CD4-positive, alpha-beta T cell treated with Interleukin-15 for 4 hours (primary cell): Measurements from ENCODE around the gene FADS1.

Source experiments
- DNase-seq: peaks from one replicate; pipeline ENCODE4 v3.0.0-alpha.2; 2020; ENCODE audit warnings: low spot score

FADS1 gene

DNA sequence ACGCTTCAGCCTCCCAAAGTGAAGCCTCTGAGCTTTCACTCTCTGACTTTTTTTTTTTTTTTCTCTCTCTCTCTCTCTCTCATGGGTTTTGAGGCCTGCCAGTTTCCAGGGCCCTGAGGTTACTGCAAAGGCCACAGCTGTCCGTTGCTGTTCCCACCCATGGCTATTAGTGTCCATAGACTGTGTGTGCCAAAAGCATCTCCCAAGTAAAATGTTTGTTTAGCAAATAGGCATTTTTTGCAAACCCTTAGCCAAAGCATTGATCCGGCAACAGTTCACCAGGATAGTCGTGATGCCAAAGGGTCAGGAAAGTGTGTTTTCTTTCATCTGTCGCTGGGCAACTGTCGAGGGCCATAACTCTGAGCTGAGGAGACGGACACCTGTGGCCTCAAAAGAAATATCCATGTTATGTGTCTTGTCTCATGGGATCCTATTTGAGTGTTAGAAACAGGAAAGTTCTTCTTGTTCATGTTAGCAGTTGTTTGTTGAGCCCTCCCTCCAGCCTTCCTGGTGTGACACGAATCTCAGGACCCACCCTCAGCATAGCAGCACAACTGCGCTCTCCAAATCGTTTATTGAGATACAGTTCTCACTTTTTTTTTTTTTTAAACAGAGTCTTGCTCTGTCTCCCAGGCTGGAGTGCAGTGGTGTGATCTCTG, 29.7 kb upstream of the FADS1 start:
- no peak for DNase-seq

DNA sequence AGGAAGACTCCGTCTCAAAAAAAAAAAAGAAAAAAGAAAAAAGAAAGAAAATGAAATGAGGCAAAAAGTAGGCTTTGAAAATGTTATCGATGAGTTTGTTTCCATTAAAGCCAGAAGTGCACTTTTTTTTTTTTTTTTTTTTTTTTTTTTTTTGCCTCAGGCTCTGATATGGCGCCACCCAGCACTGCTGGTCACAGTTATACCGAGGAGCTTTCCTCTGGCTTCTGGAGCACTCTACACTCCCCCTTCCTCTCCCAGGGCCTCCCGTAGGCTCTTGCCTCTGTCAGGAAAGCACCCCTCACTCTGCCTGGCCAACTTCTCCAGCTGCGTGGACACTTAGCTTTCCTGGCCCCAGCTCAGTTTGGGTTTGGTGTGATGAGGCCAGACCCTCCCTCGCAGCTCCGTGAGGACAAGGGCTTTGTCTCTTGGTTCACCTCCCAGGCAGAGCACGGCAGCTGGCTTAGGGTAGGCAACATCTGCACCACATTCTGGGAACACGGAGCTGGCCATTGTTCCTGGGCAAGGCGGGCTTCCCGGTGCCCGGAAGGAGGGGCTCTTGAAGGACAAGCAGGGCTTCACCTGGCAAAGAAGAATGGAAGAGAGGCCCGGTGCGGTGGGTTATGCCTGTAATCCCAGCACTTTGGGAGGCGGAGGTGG, 28.2 kb upstream of the FADS1 start:
- DNase-seq = no peak

DNA sequence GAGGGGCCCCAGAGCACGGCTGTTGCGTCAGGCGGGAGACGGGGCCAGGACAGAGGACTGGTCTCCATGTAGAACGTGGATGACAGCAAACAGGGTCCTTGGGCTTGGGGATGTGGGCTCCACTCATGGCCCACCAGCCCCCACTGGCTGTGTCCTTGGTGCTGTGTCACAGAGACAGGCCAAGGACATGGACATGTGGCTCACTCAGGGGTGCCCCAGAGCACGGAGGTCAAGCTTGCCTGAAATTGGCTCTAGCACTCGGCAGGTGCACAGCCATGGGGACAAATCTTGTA, 25.7 kb upstream of the FADS1 start:
- DNase-seq = no peak

DNA sequence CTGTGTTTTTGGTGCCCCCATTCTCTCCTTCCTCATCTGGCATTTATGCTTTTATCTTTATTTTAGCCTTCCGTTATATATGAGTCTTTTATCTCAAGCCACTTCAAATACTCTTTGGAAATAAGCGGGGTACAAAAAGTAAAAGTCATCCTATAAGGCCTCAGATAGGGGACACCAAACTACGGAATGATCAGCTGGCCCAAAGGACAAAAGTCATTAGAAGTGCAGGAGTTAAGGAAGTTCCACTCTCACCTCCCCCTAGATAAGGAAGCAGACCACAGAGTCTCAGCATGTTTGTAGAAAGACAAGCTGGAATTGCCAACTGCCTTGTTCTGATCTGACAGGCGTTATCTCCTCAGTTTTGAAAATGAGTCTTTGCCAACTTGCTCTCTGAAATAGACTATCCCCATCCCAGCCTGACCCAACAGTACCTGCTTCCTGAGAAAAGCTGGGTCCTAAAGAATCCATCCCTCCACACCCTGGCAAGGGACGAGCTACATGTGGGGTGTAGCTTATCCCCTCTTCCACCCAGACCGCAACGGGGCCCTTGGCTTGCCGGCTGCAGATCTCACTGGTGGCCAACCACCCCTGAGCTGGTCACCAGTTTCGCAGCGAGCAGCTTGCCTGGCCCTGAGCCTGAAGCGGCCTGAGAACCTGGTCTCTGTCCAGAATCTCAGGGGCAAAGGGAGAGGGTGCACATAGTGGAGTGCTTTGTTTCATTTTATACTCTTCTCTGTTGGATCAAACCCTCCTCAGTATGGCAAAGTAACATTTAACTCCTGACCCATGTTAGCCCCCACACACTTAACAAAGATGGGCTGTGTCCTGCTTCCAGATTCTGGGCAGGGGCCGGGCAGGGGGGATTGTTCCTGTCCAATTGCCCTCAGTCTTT, 25.1 kb upstream of the FADS1 start:
- no peak for DNase-seq

DNA sequence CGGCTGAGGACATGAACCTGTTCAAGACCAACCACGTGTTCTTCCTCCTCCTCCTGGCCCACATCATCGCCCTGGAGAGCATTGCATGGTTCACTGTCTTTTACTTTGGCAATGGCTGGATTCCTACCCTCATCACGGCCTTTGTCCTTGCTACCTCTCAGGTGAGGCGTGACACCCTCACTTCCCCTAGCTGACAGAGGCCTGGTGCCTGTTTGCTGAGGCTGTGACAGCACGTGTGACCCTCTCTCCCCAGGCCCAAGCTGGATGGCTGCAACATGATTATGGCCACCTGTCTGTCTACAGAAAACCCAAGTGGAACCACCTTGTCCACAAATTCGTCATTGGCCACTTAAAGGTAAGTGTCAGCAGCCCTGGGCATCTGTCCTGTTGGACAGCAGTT, 23.6 kb upstream of the FADS1 start:
- DNase-seq = no peak

DNA sequence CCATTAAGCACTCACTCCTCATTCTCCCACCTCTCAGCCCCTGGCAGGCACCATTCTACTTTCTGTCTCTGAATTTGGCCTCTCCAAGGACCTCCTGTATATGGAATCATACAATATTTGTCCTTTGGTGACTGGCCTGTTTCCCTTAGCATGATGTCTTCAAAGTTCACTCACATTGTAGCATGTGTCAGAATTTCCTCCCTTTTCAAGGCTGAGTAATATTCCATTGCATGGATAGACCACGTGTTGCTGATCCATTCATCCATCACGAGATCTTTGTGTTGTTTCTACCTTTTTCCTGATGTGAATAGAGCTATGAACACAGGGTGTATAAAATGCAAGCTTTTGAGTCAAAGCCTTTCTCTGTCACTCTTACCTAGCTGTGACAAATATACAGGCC, 22.9 kb upstream of the FADS1 start:
- DNase-seq = no peak

DNA sequence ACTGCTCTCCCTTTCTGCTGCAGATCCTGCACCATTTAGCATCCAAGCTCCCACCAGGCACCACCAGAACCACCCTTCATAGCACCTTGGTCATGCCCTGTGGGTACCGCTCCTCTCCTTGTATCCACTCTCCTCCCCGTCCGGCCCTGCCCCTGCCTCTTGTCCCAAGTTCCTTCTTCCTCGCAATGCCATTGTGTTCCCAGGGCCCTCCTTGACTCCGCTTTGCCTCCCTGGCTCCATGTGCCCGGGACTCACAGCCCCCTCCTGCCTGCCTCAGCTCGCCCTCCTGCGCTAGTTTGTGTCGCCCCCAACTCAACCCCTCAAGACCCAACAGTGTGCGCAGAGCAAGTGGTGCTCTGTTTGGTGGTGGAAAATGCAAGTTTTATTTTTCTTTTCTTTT, 22.1 kb upstream of the FADS1 start:
- no peak for DNase-seq

DNA sequence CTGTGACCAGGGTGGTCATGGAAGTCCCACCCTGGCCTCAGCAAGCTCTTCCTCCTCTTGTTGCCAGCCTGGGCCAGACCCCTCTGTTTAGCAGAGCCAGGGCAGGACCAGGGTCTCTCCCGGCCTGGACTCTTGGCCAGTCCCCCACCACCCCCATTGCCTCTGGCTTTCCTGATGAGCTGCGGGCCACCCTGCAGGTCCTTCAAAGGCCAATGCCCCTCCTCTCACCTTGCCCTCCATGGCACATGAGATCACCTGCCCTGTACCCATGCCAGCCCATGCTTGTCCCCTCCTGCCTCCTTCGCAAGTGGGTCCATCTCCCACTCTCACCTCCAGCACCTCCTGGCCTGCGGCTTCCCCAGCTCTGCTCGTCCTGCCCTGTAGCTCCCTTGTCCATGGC, 21.7 kb upstream of the FADS1 start:
- no peak for DNase-seq

DNA sequence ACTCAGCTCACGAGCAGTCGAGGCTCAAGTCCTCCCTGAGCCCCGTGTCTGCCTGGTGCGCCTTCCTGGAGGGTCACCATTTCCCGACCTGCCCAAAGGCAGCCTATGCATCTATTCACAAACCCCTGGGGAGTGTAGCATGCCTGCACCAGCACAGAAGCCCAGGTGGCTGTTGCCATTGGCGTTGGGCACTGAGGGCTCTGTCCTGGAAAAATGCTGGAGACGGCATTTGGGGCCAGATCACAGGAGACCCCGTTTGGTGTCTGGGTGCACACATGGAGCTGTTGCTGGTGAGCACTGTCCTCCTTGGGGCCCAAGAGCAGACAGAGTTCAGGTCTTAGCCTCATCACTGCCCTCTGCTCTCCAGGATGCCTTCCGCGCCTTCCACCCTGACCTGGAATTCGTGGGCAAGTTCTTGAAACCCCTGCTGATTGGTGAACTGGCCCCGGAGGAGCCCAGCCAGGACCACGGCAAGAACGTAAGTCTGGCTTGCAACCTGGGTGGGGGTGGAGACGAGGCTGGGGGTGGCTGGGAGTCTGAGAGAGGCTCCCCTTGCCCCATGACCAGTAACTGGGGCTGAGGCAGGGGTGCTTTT, 20.7 kb upstream of the FADS1 start:
- DNase-seq = no peak

DNA sequence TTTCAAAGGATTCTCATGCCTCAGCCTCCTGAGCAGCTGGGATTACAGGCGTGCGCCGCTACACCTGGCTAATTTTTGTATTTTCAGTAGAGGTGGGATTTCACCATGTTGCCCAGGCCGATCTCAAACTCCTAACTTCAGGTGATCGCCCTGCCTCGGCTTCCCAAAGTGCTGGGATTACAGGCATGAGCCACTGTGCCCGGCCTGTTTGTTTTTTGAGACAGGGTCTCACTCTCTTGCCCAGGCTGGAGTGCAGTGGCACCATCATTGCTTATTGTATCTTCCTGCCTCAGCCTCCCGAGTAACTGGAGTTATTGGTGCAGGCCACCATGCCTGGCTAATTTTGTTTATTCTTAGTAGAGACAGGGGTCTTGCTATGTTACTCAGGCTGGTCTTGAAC, 19.4 kb upstream of the FADS1 start:
- no peak for DNase-seq

DNA sequence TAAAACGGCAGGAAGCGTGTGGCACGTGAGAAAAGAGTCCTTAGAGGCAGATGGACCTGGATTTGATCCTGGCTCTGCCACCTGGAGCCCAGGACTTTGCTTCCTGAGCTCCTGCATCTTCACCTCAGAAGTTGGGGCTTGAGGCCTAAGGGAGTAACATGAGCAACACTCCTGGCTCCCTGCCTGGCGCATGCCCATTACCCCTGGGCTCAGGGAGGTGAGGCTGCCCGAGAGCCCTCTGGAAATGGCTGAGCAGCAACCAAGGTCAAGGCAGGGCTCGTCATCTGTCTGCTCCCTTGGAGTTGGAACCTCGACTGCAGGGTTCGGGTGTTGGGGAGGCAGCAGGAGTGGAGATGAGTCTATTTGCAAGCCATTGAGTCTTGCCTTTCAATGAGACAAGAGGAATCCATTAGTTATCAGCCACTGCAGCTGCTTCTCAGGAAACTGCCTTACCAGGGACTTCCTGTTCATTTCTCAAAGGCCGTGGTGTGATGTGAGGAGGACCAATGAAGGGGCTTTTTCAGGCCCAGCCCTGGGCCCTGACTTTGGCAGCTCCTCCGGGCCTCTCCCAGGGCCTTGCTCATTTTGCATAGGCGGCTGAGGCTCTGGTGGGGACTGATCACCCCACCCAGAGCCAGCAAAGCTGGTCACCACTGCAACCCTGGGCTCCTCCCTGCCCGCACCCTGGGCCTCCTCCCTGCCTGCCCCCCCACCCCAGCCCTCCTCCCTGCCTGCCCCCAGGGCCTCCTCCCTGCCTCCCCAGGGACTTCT, 17.7 kb upstream of the FADS1 start:
- DNase-seq = peak; percentile 40

DNA sequence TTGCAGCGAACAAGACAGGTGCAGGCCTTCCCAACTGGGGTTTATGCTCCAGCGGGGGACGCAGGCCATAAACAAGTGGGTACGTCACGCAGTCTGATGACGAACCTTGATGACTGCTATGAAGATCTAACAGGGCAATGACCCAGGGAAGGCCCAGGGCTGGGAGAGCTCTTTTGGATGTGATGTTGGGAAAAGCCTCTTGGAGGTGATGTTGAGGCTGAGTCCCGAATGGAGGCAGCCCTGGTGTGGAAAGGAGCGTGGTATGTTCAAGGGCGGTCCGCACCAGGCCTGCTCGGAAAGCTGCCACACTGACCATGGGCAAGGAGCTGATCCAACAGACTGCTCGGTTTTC, 17.1 kb upstream of the FADS1 start:
- DNase-seq = no peak

DNA sequence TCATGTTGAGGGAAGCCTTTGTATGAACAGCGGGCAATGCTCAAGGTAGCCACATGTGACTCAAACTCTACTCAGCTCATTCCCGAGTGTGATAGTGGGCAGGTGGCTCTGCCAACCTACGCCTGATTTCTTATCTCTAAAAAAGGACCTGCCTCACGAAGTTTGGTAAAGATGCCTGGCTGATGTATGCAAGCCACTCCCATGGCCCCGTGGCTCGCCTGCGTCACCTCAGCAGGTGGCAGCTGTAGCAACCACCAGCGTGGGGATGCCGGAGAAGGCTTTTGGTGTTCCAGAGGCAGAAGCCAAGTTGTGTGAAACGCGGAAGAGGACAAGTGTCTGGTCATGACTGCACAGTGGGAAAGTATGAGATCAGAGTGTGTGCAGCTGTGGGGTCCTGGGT, 16.7 kb upstream of the FADS1 start:
- DNase-seq = no peak

DNA sequence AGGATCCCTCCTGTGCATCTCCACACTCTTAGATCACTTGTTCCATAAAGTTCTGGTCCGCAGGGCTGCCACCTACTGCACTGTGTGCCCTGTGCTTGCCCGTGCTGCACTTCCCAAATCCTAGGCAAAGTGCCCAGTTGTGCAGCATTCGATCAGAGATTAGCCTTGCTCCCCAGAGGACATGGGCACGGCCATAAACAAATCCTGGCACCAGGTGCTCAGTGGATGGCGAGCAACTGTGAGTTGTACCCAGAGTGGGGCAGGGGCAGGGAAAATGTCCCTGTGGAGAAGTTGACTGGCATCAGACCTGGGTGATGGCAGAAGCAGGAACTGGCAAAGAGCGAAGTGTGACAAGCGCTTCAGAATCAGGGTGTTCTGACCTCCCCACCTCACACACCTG, 16.0 kb upstream of the FADS1 start:
- DNase-seq = no peak

DNA sequence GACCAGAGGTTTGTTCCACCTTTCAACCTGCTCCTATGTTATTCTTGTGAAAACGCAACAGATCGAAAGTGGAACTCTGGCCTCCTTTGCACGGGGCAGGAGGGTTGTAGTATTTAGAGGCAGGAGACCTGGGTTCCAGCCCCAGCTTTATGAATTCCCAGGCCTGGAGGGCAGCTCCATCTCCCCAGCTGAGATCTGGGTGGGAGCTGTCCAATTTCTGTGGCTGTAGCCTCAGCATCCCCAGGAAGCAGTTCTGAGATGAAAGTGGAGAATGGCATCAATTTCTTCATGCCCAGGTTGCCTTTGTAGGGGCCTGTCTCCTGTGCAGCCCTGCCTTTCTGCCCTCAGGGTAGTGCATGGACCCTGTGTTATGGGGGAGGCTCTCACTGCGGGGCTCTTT, 15.4 kb upstream of the FADS1 start:
- no peak for DNase-seq

DNA sequence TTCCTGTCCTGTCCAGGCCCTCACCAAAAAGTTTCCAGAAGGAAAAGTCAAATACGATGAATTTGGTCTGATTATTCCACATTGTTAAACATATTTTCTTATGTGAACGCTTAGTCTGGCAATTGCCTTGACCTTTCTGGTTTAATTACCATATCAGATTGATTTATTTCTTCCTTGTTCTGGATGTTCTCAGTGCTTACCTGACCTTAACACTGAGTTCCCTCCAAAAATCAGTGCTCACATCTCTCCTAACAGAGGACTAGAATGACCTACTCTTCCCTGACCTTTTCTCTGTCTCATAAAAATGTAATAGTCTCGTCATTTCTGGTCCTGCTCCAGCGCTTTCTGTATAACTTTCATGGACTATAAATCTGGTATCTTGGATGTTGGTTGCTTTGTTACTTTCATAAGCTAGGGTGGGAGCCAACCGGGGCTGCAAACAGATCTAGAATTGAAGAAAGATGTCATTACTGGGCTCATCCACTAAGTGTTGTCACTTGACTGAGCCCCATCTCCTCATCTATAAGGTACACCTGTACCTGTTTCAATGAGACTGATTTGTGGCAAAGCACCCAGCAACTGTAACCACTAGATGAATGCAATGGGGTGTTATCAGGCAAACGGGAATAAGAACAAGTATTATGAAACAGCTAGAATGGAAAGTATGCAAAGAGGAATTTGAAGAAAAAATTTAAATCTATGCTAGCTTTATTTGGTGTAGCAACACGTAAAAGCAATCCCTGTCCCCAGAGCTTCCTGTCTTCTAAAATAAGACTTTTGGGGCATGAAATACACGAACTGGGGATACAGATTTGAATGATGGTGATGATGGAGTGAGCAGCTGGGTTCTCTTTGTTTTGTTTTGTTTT, 13.7 kb upstream of the FADS1 start:
- DNase-seq = no peak

DNA sequence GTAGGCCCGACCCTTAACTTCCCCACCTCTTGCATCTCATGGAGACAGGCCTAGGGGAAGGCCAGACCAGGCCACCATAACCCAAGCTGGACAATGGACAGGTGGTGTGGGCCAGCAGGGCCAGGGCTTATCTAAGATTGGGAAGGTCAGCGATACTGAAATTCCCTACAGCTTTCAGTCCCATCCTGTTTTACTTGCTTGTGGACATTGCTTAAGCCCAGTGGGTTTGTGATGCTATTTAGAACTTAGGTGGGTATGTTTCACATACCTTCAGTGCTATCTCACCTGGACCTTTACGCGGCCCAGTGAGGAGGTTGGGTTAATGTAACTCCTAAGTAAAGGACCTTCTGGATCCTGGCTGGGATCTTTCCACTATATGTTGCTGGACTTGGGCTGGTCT, 13.0 kb upstream of the FADS1 start:
- DNase-seq = no peak

DNA sequence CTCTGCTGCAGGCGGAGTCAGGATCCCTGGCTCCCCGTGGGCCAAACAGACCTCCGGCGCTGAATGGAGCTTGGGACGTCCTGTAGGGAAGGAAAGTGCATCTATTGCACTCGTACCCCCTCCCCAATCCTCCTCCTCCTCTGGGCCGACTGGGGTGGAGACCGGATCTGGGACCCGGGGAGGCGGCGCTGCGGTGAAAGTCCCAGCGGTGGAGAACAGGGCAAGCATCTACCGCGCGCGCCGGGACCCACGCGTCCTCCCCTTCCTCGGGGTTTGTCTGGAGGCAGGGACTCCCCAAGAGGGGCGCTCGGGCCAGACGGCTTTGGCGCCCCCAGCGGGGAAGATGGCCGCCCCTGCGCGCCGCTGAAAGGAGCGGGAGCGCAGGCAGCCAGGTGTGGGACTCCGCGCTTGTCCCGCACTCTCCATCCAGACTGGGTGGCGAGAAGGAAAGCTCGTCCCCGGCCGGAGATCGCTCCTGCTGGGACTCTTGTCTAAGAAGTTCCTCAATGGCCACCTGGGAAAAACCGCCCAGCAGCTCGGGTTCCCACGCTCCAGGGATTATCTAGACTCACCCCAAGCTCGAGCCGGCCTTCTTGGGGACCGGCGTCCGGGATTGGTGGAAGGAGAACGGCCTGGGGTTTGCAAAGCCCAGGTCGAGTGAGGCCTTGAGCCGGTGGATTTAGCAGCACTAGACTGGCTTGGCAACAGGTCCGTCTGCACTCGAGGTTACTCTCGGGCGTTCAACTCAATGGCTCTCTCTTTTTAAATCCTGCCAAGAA, 12.0 kb upstream of the FADS1 start:
- DNase-seq = peak; percentile 2

DNA sequence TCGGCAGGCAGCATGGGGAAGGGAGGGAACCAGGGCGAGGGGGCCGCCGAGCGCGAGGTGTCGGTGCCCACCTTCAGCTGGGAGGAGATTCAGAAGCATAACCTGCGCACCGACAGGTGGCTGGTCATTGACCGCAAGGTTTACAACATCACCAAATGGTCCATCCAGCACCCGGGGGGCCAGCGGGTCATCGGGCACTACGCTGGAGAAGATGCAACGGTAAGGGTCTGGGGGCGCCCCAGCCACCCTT, 11.5 kb upstream of the FADS1 start:
- DNase-seq = no peak

DNA sequence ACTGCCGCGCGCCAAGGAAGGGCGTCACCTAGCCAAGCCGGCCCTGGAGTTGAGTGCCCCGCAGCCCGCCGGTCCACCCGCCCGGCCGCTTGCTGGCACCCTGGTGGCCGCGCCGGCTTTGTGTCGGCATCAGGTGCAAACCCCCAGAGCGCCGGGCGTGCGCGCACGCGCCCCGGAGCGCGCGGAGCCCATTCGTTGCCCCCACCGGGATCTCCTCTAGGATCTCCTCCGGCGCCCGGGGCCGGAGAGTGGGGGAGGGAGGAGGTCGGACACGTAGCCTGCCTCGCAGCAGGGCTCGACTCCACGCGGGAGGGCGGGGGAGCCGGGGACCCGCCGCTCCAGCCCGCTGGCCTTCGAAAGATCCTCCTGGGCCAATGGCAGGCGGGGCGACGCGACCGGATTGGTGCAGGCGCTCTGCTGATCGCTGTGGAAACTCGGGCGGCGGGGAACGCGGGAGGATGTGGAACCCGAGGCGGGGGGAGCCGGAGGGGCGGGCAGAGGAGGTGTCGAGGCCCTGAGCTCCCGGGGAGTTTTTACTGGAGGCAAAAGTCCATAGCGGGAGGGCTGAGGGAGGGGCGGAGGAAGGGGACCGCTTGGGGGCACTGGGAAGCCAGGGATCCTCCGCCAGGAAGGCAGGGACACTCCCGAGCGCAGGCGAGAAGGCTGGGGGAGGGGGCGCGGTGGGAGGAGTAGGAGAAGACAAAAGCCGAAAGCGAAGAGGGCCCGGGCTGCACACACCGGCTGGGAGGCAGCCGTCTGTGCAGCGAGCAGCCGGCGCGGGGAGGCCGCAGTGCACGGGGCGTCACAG, 11.0 kb upstream of the FADS1 start, which contains the start of gene FADS2:
Gene FADS2 (plus strand): TSS at position 730 of the 808 bp plus-strand sequence. CDS start 91 bp downstream, outside the sequence.
- DNase-seq = peak; percentile 31
